Muscle of back (tissue), 11 donors: ENCODE measurements around the gene NKAIN4. TPM values are rescaled to one million over a fixed set of nuclear protein-coding genes. Genes with fewer than 3 reads are reported as not detected.
A peak's percentile ranks its signal among the peaks of the same experiment; 100 is the strongest.

Experiments used
- DNase-seq, 3 donors: peaks; one replicate each; pipeline versions ENCODE4 v3.0.0 to v3.0.0-alpha.2; 2013
- polyA plus RNA-seq, 10 donors: library from polyadenylated mRNA; unstranded; fragments of 120-200 nt; gene quantifications; one replicate each; pipeline ENCODE4 v1.2.1, GENCODE V29; 2013; ENCODE audit not compliant: insufficient read length in 10 of 10

NKAIN4 gene
- polyA plus RNA-seq, 10 donors = 18.3 to 37.7 (median 25.6) TPM

DNA sequence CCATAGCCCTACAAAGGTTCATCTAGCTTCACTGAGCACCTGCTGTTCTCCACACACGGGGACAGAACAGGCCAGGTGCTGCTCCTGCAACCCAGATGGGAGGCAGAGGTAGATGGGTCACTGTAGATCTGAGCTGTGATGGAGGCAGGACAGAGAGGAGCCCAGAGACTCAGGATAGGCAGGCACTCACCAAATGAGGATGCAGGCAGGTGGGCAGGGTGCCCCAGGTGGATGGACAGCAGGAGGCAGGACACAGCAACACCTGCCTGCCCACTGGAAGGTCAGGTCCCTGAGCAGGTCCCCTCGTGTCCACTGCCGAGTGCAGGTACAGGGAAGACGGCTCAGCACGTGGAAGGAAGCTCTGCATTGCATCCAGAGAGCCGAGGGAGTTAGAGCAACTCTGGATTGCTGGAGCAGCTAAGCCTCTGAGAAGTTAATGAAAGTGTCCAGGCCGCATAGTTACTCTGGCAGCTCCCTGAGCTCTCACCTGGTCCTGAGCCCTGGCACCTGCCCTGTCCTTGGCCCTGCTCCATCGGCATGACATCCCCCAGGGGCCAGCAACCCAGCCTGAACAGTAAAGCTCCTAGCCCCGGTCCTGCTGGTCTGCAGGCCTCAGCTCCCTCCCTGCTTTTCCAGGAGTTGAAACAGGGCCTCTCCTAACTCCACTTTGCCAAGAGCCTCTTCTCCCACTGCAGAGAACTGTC, 33.4 kb downstream of the NKAIN4 start:
- no peak for DNase-seq

DNA sequence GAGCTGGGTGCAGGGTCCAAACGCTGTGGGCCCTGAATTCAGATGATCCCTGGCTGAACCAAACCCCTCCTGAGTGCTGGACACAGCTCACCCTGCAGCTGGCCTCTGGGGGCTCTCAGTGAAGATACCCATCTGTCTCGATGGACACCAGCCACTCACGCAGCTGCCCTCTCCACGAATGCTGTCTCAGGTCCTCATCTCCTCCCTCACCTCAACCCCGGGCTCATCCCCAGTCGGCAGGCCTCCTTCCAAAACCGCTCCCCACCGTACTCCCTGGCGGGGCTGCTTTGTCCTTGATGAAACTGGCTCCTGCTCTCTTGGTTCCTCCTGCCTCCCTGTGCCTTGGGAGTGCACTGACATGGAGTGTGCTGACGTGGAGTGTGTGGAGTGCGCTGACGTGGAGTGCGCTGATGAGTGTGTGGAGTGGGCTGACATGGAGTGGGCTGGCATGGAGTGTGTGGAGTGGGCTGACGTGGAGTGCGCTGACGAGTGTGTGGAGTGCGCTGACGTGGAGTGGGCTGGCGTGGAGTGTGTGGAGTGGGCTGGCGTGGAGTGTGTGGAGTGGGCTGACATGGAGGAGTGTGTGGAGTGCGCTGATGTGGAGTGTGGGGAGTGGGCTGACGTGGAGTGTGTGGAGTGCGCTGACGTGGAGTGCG, 34.3 kb downstream of the NKAIN4 start:
- DNase-seq = no peak

DNA sequence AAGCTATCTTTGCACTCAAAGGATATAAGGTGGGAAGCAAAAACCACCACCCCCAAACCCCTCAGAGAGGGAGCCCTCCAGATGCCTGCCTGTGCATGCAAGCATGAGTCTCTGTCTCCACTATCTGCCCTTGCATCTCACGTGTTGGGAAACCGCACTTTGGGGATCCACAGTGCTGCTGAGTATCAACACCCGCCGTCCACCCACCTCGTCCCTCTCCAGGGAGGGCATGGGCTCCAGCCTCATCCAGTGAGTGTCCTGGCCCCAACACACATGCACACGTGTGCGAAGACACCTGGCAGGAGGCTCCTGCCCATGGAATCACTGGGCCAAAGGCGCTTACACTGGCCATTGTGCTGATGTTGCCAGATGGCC, 34.8 kb downstream of the NKAIN4 start:
- DNase-seq = no peak

DNA sequence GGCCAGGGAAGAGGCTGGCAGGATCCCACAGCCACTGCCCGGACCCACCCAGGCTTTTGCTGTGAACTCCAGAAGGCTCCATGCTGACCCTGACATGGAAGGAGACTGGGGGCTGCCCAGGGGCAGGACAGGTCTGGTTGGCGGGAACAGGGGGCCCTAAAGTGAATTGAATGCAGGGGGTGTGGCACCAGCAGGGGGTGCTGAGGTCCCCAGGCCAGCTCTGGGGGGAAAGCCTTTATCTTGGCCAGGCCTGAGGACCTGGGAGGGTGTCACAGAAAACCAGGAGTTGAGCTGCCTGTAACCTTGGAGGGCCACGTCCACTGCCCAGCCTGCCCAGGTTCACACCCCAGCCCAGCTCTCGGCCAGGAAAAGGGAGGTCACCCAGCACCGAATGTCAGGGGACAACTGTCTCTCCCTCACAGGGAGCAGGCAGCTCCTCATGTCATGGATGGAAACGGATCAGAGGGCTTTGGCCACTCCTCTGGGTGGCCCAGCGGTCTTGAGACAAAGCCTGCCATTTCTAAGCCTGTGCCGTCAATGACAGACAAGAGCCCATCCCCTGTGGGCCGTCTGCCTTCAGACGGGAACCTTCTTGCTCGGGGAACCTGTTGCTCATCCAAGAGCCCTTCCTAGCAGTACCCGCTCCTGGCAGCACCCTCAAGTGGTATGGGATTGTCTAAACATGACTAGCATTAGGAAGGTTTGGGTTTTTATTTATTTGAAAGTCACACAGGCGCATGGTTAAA, 35.4 kb downstream of the NKAIN4 start:
- DNase-seq = no peak

DNA sequence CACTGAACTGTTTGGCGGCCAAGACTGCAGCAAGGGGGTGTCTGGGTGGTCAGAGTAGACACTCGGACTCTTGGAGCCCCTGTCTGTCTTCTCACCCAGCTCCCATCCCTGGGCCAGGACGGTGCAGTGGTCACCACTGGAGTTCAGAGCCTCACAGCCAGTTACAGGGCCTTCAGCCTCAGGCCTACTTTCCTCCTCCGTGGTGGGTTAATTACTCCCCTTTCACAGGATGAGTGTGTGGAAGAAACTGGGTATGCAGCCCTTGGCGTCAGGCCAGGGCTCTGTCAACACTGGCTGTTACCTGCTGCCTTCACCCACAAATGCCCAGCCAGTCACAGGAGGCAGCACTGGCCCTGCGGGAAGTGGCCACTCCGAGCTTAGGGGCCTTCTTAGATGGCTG, 36.6 kb downstream of the NKAIN4 start:
- no peak for DNase-seq

DNA sequence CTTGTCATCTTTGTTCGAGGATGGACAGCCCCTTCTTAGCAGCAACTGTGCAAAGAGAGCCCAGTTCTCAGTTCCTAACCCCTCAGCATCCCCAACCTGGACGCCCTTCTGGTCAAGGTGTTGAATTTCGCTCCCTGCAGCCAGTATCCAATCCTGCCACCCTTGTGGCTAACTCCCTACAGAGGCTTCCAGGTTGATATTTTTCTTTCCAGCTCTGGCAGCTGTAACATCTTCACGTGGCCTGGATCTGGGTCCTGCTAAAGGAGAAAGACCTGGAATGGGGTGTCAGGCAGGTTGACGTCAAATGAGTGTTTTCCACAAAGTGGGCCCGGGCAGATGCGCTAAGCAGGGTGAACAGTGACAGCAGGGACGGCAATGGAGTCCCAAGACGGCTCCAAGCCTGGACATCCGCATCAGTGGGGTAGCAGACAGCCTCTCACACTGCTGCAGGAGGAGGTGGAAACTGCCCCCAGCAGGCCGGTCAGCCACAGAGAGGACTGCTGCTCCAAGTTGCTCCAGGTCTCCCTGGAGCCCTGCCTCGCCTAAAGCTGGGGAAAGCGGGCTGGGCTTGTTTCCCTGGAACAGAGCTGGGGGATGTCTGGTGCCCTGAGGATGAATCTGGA, 37.3 kb downstream of the NKAIN4 start:
- no peak for DNase-seq

DNA sequence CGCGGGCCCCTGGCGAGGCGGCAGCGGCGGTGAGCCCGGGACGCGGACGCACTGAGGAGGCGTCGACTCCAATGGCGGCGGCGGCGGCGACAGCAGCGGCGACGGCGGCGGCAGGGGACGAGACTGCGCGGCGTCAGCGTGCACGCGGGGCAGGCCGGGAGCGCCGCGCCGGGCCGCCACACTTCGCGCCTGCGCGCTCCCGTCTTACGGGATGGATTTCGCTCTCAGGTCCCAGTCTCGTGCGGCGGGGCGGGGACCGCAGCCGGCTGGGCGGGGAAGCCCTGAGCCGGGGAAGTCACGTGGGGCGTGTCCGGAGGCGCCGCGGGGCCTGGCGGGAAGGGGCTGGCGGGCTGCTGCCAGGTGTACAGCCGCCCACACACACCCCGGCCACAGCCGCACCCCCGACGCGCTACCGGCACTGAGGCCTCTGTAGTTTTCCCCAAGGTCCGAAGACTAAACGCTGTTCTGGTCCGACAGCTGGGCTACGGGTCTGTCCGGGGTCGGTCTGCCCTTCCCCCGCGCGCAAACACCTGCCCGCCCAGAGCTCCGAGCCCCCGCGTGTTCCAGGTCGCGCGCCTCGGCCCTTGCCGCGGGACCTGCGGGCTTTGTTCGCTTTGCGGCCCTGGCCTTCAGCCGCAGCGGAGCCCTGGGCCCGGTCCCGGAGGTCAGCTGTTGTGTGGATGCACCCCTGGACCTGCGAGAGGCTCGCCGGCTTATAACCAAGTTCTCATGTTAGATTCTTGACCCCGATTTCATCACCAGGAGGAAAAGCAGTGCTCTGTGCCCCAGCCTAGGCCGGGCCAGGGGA, 38.0 kb downstream of the NKAIN4 start, which contains the start of gene YTHDF1:
TSS of gene YTHDF1 (minus strand) at position 91 of the 808 bp plus-strand sequence. CDS start 239 bp downstream, outside the sequence.
- DNase-seq = peak; percentile 96 to 98 (median 96)

DNA sequence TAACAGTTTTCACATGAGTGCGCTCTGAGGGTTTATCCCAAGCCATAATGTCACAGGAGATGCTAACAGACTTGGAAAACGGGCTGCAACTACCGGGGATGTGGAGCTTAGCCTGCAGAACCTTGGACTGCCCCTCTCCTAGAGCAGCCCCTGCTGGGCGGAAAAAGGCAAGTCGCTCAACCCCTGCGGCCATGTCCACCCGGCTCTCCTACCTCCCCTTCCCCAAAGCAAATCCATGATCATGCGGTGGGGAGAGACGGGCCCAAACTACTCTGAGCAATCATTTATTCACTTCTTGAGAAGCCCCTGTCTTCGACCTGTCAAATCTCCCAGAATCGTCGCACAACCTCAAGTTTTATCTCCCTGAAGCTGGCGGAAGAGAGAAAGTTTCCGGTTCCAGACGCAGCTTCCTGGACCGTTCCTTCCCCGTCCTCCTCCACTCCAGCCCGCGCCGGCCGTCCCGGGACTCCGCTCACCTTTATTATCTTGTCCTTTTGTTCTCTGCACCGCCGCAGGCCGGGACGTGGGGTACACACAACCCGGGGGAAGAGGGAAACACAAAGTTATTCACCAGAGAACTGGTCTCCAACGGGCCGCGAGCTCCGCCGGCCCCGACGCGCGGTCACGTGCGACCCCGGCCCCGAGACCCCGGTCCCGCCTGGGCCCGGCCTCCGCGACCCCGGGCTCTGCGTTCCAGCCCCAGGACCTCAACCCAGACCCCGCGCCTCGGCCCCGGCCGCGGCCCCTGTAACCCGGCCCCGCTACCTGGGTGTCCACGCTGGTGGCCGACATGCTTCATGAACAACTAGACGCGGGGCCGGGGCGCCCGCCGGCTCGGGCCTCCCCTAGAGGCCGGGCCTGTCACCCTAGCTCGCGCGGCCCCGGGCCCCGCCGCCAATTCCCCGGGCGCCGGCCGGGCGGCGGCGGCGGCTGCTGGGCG, 38.9 kb downstream of the NKAIN4 start:
- peak in 1 of 3 donors; percentile 53 for DNase-seq

DNA sequence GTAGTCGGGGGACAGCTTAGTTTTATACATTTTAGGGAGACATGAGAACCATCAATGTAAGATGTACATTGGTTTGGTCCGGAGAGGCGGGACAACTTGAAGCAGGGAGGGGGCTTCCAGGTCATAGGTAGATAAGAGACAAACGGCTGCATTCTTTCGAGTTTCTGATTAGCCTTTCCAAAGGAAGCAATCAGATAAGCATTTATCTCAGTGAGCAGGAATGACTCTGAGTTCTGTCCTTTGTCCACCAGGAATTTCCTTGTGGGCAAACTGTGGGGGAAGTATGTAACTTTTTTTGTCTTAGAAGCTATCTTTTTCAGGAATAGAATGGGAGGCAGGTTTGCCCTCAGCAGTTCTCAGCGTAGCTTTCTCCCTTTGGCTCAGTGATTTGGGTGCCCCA, 39.7 kb downstream of the NKAIN4 start:
- DNase-seq = no peak

DNA sequence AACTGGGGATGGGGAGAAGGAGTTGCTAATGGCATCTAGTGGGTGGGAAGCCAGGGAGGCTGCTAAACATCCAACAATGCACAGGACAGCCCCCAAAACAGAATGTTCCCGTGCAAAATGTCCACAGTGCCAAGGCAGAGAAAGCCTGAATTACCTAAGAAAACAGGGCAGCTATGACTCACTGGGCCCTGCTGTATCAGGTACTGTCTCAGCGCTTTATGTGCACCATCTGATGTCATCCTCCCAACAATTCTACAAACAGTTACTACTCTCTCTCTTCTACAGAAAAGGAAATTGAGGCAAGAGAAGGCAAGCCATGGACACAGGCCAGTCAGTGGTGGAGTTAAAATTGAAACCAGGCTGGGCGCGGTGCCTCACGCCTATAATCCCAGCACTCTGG, 41.5 kb downstream of the NKAIN4 start:
- DNase-seq = no peak

DNA sequence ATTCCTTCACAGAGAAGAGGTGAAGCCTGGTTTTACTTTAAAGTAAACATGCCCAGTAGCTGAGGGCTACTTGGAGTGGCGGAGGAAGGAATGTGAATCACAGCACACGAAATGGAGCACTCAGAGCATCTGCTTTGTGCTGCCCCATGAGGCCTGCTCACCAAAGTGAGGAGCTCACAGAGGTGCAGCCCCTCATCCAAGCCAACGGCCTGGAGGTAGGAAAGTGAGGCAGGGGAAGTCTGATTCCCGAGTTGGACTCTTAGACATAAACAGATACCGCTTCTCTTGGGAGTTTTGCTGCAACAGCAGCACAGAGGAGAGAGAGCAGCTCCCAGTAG, 41.9 kb downstream of the NKAIN4 start:
- no peak for DNase-seq

DNA sequence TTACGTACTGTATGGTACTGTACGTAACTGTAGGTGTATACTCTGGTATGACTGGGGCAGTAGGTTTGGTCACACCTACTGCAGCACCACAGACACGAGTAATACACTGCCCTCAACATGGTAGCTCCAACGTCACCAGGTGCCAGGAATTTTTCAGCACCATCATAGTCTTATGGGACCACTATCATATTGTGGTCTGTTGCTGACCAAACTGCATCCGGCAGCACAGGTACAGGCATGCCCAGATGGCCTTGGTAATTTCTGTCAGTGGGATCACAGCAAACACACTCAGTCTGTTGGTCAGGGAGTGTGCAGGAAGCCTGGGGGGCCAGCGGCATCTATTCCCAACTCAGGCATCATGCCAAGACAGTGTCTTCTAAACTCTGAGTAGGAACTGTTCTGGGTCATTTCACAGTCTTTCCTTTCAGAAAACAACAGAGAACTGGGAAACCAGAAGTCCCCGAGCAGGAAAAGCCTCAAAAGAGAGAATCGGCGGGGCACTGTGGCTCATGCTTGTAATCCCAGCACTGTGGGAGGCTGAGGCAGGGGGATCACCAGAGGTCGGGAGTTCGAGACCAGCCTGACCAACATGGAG, 44.2 kb downstream of the NKAIN4 start:
- no peak for DNase-seq

DNA sequence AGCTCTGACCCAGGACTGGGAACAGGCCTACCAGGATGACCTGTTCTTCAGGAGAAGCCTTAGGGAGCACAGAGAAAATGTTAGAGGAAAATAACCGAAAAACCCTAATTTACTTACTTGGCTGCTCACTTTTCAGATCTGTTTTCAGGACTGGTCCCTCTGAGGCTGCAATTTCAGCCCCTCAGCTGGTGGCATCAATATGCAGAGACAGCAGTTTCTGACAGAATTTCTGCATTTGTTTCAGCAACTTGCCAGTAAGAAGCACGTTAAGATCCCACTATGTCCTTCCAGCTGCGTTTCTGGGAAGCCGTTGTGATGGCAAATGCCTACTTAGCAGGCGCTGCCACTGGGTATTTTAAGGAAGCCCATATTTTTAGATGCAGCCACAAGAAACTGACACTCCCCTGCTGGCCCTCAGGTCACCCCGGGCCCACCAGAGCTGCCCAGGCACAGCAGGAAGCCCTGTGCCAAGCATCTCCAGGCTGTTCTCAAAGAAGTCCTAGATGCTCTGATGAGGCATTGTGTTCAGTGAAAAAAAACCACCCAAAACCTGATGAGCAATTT, 45.8 kb downstream of the NKAIN4 start:
- no peak for DNase-seq

DNA sequence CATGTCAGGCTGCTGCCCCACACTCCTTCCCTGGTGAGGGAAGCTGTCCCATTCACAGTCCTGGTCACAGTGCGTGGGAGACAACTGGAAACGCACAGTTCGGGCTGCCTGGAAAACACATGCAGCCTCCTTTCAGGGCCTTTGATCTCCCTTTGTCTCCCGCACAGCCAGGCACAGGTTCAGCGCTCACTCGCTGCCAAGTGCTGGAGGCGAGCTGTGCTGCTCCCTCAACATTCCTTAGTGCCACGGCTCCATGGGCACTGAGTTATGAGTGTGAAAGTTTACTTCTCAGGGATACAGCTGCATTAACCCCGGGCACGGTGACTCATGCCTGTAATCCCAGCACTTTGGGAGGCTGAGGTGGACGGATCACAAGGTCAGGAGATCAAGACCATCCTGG, 47.4 kb downstream of the NKAIN4 start:
- no peak for DNase-seq

DNA sequence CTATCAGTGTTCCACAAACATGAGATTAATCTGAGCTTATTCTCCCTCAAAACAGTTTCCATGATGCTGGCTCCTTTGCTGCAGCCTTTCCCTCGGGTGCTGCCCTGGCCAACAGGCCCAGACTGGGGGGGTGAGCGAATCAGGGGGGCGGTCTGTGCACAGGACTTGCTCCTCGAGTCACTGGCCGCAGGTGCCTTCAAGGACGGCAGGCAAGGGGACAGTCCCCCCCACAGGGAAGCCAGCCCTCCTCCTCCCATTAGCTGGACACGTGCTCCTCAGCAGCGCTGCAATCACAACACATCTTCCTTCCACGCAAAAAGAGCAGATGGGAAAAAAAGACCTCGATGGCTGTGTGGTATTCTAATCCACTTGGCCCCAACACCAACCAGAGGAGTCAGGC, 48.4 kb downstream of the NKAIN4 start:
- DNase-seq = no peak

DNA sequence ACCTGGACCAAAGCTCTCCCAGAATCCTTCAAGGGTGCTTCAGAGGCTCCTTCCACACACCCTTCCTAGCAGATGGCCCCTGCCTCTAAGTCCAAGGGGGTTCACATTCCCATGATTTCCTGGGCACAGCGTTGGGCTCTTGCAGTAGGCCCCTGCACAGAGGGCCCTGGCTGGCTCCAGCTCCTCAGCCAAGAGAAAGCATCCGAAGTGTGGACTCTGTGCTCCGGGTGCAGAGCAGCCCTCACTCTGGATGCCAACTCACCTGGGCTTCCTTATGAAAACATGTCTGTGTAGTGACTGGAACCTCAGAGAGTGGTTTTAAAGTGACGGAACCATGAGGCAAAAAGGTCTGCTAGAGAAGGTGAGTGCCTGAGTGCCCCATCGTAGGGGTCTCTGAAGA, 49.9 kb downstream of the NKAIN4 start:
- DNase-seq = no peak

DNA sequence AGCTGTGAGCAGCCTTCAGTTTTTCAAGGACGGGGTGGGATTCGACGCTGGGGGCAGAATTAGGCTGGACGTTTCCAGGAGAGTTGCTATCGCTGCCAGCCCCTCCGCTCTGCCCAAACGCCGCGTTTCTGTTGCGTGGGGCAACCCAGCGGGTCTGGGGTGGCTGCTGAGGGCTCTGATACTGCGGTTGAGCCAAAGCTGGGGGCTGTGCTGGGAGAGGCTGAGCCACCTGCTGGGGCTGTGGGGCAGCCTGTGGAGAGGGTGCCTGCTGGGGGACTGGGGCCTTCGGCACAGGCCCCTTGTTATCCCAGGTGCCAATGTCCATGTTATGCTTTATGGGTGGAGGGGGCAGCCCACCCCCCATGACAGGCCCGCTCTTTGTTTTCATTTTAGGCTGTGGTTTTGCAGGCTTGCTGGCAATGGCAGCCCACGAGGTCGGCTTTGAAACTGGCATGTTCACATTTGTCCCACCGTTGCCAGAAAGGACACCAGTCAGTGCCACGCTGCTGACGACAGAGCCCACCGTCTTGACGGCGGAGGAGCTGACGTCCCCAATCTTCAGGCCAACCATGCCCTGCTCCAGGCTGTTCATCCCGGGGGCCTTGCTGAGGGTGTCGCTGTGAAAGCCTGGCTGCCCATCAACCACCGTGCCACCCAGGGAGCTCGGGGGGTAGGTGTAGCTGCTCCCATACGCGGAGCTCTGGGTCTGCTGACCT, 51.3 kb downstream of the NKAIN4 start:
- DNase-seq = no peak

DNA sequence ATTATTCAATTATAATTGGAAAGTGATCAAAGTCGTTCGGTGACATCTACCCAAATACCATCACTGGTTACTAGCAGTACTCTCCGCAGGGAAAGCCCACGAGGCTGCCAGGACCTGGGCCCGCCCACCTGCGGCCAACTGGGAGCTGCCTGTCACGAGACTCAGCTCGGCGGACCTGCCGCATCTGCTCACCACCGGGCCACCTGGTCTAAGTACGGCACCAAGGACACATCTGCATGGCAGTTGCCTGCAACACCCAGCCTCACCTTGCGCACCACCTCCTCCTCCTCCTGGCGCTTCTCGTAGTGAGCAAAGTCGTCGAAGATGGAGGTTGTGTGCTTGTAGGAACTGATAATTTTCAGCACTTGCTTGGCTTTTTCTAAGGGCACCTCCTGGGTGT, 52.2 kb downstream of the NKAIN4 start:
- no peak for DNase-seq

DNA sequence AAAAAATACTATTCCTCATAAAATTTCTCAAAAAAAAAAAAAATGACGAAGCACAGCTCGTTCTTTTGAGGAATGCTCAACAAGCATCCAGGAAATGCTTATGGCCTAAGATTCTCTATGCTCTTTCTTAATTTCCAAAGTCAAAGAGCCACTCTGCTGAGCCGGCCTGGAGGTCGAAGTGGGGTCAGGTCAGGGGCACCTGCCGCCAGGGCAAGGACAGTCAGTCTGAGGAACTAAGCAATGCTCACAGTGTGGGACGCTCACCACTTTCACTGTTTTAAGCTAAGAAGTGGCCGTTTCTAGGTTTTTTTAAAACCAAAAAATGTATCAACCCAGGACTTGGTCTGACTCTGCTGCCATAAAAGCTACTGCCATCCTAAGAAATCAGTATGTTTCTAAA, 55.7 kb downstream of the NKAIN4 start:
- no peak for DNase-seq
